Measurements from ENCODE around the gene EYA3. TPM values are rescaled to one million over a fixed set of nuclear protein-coding genes. Genes with fewer than 3 reads are reported as not detected.
A peak's percentile ranks its signal among the peaks of the same experiment; 100 is the strongest.
"Not testable (repeated sequence)": the region's sequence is repeated elsewhere in the genome, so short reads cannot be mapped to it uniquely, and the experiment has no call there.

Gene EYA3
- total RNA-seq, 2 donors from 2014 or later = 62.6 to 64.6 TPM

DNA sequence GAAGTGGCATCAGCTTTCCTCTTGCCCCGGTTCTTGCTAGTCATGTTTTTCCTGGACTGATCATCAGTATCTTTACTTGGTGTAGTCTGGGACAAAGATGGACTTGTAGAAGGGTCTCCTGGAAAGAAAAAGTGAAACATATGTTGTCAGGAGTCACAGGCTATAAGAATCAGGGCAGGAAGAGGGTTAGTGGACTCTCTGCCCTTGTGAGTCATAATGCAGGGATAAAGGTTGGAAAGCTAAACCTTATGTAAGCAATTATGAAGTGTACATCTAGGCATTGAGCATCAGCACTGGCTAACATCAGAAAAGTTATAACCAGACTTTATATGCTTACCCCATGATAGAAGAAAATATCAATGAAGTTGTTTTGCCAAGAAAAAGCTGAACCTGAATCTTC lies 77.4 kb downstream of the EYA3 start:
- peaks cover 21% of the 10 kb centered on the region for H3K36me3 Mint-ChIP-seq
- peak overlapping the region in 1 of 2 donors; percentile 37 for H3K27ac Mint-ChIP-seq

DNA sequence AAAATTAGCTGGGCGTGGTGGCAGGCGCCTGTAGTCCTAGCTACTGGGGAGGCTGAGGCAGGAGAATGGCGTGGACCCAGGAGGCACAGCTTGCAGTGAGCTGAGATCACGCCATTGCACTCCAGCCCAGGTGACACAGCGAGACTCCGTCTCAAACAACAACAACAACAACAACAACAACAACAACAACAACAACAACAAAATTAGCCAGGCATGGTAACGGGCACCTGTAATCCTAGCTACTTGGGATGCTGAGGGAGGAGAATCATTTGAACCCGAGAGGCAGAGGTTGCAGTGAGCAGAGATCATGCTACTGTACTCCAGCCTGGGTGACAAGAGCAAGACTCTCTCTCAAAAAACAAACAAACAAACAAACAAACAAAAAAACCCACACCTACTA lies 85.3 kb downstream of the EYA3 start:
- H3K9me3 Mint-ChIP-seq, ATAC-seq, H3K4me3 Mint-ChIP-seq: not testable (repeated sequence)

More for the DNA sequence above, 77.4 kb downstream of the EYA3 start:
- Mint-ChIP-seq H3K4me1 (ENCODE audit: low read depth in 2 of 2) (peaks cover 0 to 6% of the 10 kb centered on the region in 2 donors), H3K9me3 (no peaks in the 10 kb centered on the region), H3K27me3 (no peaks in the 10 kb centered on the region), H3K4me3 (no peak overlapping the region)
- DNase-seq (ENCODE audit: low spot score) (no peak), ATAC-seq (no peak)

DNA sequence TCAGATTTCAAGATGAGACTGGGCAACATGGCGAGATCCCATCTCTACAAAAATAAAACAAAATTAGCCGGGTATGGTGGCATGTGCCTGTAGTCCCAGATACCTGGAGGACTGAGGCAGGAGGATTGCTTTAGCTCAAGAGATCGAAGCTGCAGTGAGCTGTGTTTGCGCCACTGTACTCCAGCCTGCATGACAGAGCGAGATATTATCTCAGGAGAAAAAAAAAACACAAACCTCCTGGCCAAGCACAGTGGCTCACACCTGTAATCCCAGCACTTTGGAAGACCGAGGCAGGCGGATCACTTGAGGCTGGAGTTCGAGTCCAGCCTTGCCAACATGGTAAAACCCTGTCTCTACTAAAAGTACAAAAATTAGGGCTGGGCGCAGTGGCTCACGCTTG lies 85.8 kb downstream of the EYA3 start:
- Mint-ChIP-seq H3K4me1 (ENCODE audit: low read depth in 2 of 2) (peaks cover 3 to 5% of the 10 kb centered on the region in 2 donors), H3K4me3 (no peak overlapping the region), H3K27ac (no peak overlapping the region), H3K27me3 (no peaks in the 10 kb centered on the region), H3K36me3 (peaks cover 14% of the 10 kb centered on the region), H3K9me3 (no peaks in the 10 kb centered on the region)
- ATAC-seq = no peak
- DNase-seq (ENCODE audit: low spot score) = no peak

More for the DNA sequence above, 85.3 kb downstream of the EYA3 start:
- not testable (repeated sequence) for H3K27ac Mint-ChIP-seq; H3K36me3 Mint-ChIP-seq; DNase-seq (ENCODE audit: low spot score); H3K27me3 Mint-ChIP-seq; H3K4me1 Mint-ChIP-seq (ENCODE audit: low read depth in 2 of 2)

DNA sequence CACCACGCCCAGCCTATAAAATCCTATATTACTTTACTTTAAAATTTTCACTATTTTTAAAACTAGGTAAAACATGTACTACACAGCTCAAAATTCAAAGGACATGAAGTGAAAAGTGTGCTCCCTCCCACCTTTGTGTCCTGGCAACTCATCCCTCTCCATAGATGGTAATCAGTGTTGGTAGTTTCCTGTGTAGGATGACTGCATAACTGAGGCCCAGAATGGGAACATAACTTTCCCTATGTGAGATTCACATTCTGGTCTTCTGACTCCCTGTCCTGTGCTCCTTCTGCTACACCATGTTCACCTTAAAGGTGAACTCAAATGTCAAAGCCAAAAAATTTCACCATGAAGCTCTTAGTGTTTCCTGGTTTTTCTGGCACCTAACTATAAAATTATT lies 89.4 kb downstream of the EYA3 start:
- H3K27ac Mint-ChIP-seq = no peak overlapping the region
- no peak overlapping the region for H3K4me3 Mint-ChIP-seq
- peaks cover 0 to 5% of the 10 kb centered on the region in 2 donors for H3K4me1 Mint-ChIP-seq (ENCODE audit: low read depth in 2 of 2)
- no peak for DNase-seq (ENCODE audit: low spot score)
- H3K9me3 Mint-ChIP-seq = no peaks in the 10 kb centered on the region
- ATAC-seq = no peak
- peaks cover 23% of the 10 kb centered on the region for H3K36me3 Mint-ChIP-seq
- H3K27me3 Mint-ChIP-seq = no peaks in the 10 kb centered on the region

DNA sequence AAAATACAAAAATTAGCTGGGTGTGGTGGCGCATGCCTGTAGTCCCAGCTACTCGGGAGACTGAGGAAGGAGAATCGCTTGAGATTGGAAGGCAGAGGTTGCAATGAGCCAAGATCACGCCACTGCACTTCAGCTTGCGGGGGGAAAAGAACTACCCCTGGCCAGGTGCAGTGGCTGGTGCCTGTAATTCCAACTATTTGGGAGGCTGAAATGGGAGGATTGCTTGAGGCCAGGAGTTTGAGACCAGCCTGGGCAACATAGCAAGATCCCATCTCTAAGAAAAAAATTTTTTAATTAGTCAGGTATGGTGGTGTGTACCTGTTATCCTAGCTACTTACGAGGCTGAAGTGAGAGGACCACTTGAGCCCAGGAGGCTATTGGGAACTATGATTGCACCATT lies 93.9 kb downstream of the EYA3 start:
- peaks cover 31% of the 10 kb centered on the region for H3K36me3 Mint-ChIP-seq
- not testable (repeated sequence) for H3K4me3 Mint-ChIP-seq; ATAC-seq; H3K27me3 Mint-ChIP-seq; DNase-seq (ENCODE audit: low spot score); H3K9me3 Mint-ChIP-seq
- H3K4me1 Mint-ChIP-seq (ENCODE audit: low read depth in 2 of 2) = peaks cover 27 to 30% of the 10 kb centered on the region in 2 donors
- H3K27ac Mint-ChIP-seq = peak overlapping the region; percentile 83 to 93

DNA sequence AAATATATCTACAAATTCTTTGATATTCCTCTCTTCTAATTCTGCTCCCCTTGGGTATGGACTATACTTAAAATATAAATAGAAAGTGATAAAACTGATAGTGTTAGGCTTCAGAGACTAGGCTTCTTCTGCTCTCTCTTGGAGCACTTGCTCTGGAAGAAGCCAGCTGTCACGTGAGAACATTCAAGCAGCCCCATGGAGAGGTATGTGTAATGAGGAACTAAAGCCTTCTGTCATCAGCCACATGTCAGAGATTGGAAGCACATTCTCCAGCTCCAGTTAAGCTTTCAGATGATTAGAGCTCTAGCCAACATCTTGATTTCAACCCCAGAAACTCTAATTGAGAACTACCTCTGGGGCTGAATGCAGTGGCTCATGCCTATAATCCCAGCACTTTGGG lies 94.3 kb downstream of the EYA3 start:
- ATAC-seq (no peak), DNase-seq (ENCODE audit: low spot score) (no peak)
- Mint-ChIP-seq H3K4me3 (no peak overlapping the region), H3K36me3 (peaks cover 35% of the 10 kb centered on the region), H3K27ac (peak overlapping the region; percentile 83 to 93), H3K9me3 (no peaks in the 10 kb centered on the region), H3K27me3 (no peaks in the 10 kb centered on the region), H3K4me1 (ENCODE audit: low read depth in 2 of 2) (peaks cover 27 to 34% of the 10 kb centered on the region in 2 donors)

DNA sequence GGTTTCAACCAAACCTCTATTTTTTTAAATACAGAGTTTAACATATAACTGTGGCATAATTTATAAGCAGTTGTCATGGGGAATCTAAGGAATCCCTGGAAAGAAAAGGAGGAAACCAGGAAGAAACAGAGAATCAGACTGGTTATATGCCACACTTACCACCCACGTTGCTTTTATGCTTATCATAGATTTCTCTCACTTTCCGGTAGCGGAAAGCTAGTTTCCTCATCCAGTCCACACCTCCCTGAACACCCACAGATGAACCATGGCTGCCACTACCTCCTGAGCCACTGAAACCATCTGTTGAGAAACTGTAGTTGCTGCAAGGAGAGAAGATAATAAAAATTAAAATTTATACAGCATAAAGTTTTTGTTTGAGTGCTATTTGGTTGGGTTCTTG lies 95.2 kb downstream of the EYA3 start:
- H3K4me3 Mint-ChIP-seq = peak overlapping the region; percentile 16

DNA sequence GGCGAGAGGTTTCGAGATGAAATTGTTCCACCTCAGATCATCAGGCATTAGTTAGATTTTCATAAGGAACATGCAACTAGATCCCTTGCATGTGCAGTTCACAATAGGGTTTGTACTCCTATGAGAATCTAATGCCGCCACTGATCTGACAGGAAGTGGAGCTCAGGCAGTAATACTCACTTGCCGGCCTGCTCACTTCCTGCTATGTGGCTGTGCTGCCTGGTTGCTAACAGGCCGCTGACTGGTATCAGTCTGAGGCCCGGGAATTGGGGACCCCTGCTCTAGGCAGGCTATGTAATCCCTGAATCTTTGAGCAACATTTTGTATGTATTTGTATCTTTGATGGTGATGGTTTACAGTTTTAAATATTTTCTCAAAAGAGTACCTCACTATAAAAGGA lies 96.1 kb downstream of the EYA3 start:
- Mint-ChIP-seq H3K36me3 (peaks cover 34% of the 10 kb centered on the region), H3K27me3 (no peaks in the 10 kb centered on the region), H3K4me3 (peak overlapping the region; percentile 75), H3K9me3 (no peaks in the 10 kb centered on the region), H3K4me1 (ENCODE audit: low read depth in 2 of 2) (peaks cover 24 to 36% of the 10 kb centered on the region in 2 donors), H3K27ac (peak overlapping the region; percentile 83 to 93)
- ATAC-seq (peak; percentile 83 to 93), DNase-seq (ENCODE audit: low spot score) (peak; percentile 77)

More for the DNA sequence above, 95.2 kb downstream of the EYA3 start:
- ATAC-seq (peak; percentile 61 to 69), DNase-seq (ENCODE audit: low spot score) (no peak)
- peaks cover 40% of the 10 kb centered on the region for H3K36me3 Mint-ChIP-seq
- no peaks in the 10 kb centered on the region for H3K9me3 Mint-ChIP-seq
- peaks cover 27 to 34% of the 10 kb centered on the region in 2 donors for H3K4me1 Mint-ChIP-seq (ENCODE audit: low read depth in 2 of 2)
- H3K27ac Mint-ChIP-seq = peak overlapping the region; percentile 83 to 93
- no peaks in the 10 kb centered on the region for H3K27me3 Mint-ChIP-seq

DNA sequence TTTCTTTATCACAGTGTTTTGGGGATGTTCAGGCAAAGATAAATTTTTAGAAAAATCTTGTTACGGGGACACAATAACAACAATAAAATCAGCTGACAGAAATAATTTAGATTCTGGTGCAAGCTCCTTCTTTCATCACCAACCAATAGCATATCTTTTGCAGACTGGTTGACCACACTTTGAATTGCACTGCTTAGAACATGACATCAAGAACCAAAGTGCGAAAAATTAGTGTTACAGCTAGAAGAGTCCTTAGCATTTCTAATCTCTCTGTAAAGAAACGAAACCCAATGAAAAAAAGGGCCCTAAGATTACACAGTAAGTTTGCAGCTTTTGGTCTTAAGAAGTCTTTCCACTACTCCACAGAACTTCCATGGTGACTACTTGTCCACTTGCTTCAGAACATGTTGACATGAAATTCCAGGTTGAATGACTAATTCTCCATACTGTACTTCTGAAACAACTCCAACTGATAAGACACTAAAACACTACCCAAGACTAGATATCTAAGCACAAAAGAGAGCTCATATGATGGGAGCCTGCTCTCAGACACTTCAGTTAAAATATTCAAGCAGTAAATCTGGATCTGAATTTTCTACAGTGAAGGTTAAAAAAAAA lies 97.4 kb downstream of the EYA3 start:
- Mint-ChIP-seq H3K9me3 (no peaks in the 10 kb centered on the region), H3K27ac (peak overlapping the region; percentile 83 to 93), H3K4me1 (ENCODE audit: low read depth in 2 of 2) (peaks cover 29 to 41% of the 10 kb centered on the region in 2 donors), H3K4me3 (peak overlapping the region; percentile 75), H3K27me3 (no peaks in the 10 kb centered on the region), H3K36me3 (peaks cover 34% of the 10 kb centered on the region)
- DNase-seq (ENCODE audit: low spot score) (no peak), ATAC-seq (peak; percentile 67 to 81)

DNA sequence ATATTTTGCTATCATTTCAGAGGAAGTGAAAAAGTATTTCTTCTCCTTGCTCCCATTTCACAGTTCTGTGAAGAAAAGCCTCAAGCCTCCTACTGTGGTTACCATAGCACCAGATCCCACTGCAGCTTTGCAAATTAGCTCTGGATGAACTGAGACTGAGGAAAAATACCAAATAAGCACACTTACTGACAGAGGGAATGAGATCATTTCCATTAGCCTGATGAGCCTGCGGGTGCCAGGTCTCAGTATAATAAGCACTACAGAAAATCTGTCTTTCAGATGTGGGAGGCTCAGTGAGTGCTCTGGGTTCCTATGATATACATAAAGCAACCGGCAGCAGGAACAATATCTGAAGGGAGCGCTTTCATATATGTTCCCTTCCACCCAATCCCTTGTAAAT lies 107.3 kb downstream of the EYA3 start:
- no peak for DNase-seq (ENCODE audit: low spot score)
- Mint-ChIP-seq H3K4me1 (ENCODE audit: low read depth in 2 of 2) (no peaks in the 10 kb centered on the region), H3K36me3 (peaks cover 14% of the 10 kb centered on the region), H3K4me3 (no peak overlapping the region), H3K9me3 (no peaks in the 10 kb centered on the region), H3K27ac (no peak overlapping the region), H3K27me3 (no peaks in the 10 kb centered on the region)
- no peak for ATAC-seq

DNA sequence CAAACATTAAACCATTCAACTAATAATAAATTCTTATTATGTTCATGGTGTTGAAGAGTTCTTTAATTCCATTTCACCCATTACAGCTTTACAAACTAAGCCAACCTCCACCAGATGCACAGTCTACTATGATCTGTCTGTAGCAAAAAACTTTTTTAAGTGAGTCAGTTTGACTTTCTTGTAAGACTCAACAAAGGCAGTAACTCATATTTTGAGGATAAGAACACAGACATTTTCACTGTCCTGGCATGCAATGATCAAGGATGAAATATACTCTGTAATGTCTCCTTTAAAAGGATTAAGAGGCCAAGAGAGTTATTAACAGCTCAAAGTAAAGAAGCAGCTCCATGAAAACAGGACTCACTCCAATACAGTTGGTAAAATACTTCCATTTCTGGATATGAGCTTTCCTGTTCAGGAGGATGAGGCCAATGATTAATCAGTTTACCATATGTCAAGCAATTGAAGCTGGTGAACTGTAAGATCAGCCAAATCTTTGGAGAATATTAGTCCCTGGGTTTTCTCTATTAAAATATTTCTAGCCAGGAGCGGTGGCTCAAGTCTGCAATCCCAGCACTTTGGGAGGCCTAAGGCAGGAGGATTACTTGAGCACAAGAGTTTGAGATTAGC lies 108.1 kb downstream of the EYA3 start:
- Mint-ChIP-seq H3K27ac (peak overlapping the region in 1 of 2 donors; percentile 39), H3K4me1 (ENCODE audit: low read depth in 2 of 2) (no peaks in the 10 kb centered on the region), H3K4me3 (no peak overlapping the region), H3K9me3 (no peaks in the 10 kb centered on the region), H3K36me3 (peaks cover 11% of the 10 kb centered on the region), H3K27me3 (no peaks in the 10 kb centered on the region)
- no peak for ATAC-seq
- no peak for DNase-seq (ENCODE audit: low spot score)

DNA sequence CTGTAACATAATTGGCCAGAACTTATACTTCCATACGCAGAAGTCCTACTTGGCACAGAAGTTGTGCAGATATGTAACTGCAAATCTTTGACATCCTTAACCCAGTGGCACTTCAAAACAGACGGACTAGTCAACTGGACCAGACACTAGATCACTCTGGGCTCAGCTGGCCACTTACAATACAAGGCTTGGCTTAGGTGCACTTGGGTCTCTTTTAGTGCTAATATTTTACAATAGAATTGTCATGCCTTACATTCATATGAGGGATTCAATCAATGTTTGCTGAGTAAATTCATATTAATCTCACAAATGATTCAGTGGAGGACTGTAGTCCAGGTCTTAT lies 108.6 kb downstream of the EYA3 start:
- ATAC-seq (peak in 1 of 2 donors; percentile 6), DNase-seq (ENCODE audit: low spot score) (no peak)
- Mint-ChIP-seq H3K9me3 (no peaks in the 10 kb centered on the region), H3K27ac (no peak overlapping the region), H3K27me3 (no peaks in the 10 kb centered on the region), H3K4me3 (no peak overlapping the region), H3K36me3 (peaks cover 7% of the 10 kb centered on the region), H3K4me1 (ENCODE audit: low read depth in 2 of 2) (no peaks in the 10 kb centered on the region)

DNA sequence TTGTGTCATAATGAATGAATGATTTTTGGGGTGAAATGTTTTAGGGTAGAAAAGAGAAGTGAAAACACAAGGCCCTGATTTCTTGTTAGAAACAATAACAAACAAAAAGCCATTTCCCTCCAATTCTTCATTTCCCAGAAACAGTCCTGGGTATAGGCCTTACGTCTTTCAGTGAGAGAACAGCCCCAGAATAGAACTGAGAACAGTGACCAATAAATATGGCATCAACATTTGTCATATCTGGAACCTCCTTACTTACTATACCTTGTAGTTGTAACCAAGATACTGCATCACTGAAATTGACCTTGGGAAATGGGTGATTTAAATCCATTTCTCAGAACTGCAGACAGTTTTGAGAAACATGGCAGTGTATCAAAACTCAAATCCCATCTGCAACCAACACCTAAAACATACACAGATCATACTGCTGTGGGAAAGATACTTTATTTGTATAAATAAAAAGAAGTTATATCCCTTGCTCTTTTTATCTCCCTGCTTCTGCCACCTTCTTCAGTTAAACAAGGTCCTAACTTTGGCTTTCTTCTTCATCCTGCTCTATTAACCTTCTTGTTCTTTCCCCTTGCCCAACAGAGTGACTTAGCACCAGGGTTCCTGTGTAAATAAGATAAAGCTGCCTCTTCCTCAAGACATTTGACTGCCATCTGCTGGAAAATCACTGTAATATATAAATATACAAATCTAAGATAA lies 109.1 kb downstream of the EYA3 start:
- Mint-ChIP-seq H3K27ac (no peak overlapping the region), H3K4me3 (no peak overlapping the region), H3K9me3 (no peaks in the 10 kb centered on the region), H3K4me1 (ENCODE audit: low read depth in 2 of 2) (no peaks in the 10 kb centered on the region), H3K36me3 (peaks cover 5% of the 10 kb centered on the region), H3K27me3 (no peaks in the 10 kb centered on the region)
- DNase-seq (ENCODE audit: low spot score) (no peak), ATAC-seq (peak in 1 of 2 donors; percentile 71)

DNA sequence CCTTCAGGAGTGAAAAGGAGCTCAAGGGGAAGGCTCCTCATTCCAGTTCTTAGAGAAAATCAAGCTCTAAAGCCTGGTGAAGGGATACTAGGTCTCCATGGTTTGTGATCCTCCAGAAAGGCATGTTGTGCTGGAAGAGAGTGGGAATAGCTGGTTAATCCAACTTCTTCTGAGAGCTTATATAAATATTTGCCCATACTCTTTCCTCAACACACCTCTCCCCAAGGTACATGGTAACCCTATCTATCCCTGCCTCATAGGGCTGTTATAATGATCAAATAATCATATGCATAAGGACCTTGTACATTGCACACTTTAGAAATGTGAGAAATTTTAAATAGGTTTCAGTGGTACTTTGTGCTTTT lies 114.0 kb downstream of the EYA3 start:
- H3K36me3 Mint-ChIP-seq = peaks cover 5% of the 10 kb centered on the region
- H3K4me1 Mint-ChIP-seq (ENCODE audit: low read depth in 2 of 2) = no peaks in the 10 kb centered on the region
- peak overlapping the region in 1 of 2 donors; percentile 63 for H3K27ac Mint-ChIP-seq
- no peaks in the 10 kb centered on the region for H3K27me3 Mint-ChIP-seq
- H3K9me3 Mint-ChIP-seq = no peaks in the 10 kb centered on the region
- no peak overlapping the region for H3K4me3 Mint-ChIP-seq
- no peak for ATAC-seq
- no peak for DNase-seq (ENCODE audit: low spot score)
